GM12891 (cell line): ENCODE results near the gene EFHD1.

ENCODE experiments used
- DNase-seq: peaks from one replicate; pipeline ENCODE4 v3.0.0; 2011; ENCODE audit warnings: low spot score; ENCODE audit not compliant: insufficient read length
- FAIRE-seq: peaks from 2 replicates; lab custom pipeline; 2011; peaks lifted over from hg19 to GRCh38; lab: Jason Lieb, UNC
- PAX5 ChIP-seq: IDR thresholded peaks from 2 replicates; pipeline ENCODE4 v1.6.1; 2011; ENCODE audit warnings: low read length, moderate library complexity, mild to moderate bottlenecking; ENCODE audit not compliant: insufficient read depth, severe bottlenecking
- POLR2A ChIP-seq: IDR thresholded peaks from 2 replicates; pipeline ENCODE4 v1.6.1; 2011; ENCODE audit warnings: low read depth, low read length, control low read depth
- POLR2AphosphoS5 ChIP-seq: IDR thresholded peaks from 2 replicates; pipeline ENCODE4 v1.6.1; 2011; ENCODE audit warnings: low read depth, low read length, control low read depth
- POU2F2 ChIP-seq: IDR thresholded peaks from 2 replicates; pipeline ENCODE4 v1.6.1; 2011; ENCODE audit warnings: low read depth, mild to moderate bottlenecking, control low read depth, low read length, moderate library complexity
- SPI1 ChIP-seq: IDR thresholded peaks from 2 replicates; pipeline ENCODE4 v1.6.1; 2011; ENCODE audit warnings: low read depth, low read length, control low read depth
- TAF1 ChIP-seq: IDR thresholded peaks from 2 replicates; pipeline ENCODE4 v1.6.1; 2011; ENCODE audit warnings: low read depth, low read length, control low read depth

Gene EFHD1

DNA sequence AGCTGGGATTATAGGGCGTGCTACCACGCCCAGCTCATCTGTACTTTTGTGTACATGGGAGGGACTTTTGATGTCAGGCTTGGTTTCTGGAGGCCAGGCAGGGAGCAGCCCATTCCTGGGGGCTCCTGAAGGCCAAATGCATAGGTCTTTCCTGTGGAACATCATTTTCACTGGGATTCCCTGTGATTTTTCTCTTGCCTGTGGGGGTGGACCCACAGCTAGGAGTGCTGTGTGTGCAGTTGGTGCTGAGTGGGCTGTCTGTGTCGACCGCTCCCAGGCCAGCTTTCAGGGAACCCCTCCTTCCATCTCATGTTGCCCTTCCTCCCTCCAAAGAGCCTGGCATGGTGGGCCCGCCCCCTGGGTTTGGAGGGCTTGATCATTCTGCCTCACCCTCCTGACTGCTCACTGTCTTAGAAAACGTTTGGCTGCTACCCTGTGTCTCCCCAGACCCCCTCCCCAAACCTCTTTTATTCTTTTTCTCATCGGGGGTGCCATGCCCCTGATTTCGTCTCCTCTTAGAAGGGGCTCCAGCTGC is 10.5 kb downstream of the EFHD1 start:
- no peak for DNase-seq
- TF ChIP-seq SPI1, result no peak
- no peak for TF ChIP-seq POLR2AphosphoS5
- no peak for TF ChIP-seq POLR2A
- no peak for TF ChIP-seq PAX5
- no peak for TF ChIP-seq POU2F2
- TF ChIP-seq TAF1, result no peak
- FAIRE-seq, result no peak

DNA sequence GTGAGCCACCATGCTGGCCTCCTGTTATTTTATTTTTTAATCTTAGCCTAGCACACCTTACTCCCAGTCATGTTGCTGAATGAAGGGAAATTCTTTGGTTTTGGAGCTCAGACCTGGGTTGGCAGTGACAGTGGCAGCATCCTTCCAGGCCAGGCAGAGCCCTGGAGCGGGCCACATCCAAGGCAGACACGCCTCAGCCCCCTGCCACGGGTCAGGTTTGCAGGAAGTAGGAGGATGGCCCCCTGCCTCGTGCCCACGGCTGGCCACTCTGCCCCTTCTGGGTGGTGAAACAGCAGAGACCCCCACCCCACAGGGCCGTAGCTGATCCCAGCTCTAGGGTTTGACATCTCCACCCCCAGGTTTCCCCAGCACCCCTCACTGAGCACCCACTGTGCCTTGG is 11.7 kb downstream of the EFHD1 start:
- TF ChIP-seq SPI1 (no peak), PAX5 (no peak), POU2F2 (no peak), POLR2A (no peak)
- FAIRE-seq (no peak), DNase-seq (no peak)

GRCh38 chr2:232646726-232647125 is 13.3 kb downstream of the EFHD1 start:
- DNase-seq (no peak), FAIRE-seq (no peak)
- TF ChIP-seq POLR2AphosphoS5, result no peak
- no peak for TF ChIP-seq SPI1
- TF ChIP-seq TAF1, result no peak
- TF ChIP-seq POLR2A, result no peak
- TF ChIP-seq PAX5, result no peak
- no peak for TF ChIP-seq POU2F2

DNA sequence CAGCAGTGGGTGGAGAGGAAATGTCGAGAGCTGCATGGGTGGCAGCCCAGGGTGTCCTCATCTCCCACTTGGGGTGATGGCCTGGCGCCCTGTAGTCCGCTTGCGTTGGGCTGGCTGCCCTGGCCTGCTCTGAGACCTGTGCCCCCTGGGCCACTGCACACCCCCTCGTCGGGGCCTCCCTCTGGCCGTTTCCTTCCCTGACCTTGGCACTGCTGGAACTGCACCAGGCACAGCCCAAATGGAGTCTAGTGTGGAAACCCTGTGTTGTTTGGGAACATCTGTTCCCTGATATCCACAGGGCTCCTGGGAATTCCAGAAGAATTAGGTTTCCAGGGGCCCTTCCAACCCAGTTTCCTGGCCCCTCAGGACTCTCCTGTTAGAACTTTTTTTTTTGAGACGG is 13.9 kb downstream of the EFHD1 start:
- TF ChIP-seq TAF1 (no peak), POU2F2 (no peak), POLR2A (no peak), SPI1 (no peak), PAX5 (no peak), POLR2AphosphoS5 (no peak)
- DNase-seq (no peak), FAIRE-seq (no peak)

DNA sequence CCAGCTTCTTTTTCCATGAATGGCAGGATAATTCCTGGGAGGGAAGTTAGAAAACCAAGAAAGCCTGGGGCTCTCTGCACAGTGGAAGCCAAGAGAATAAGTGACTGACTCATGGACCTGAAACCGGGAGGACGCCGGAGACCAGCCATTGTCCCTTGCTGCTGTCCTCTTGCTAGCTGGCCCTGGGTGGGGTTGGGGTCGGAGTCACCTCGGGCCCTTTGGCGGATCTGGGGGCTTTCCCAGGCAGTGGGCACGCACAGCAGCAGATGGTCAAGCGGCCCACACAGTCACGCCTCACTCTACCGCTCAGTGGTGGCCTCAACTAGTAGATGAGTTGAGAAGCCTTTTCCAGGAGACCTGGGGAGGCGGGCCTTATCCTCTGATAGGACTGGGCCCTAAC is 15.6 kb downstream of the EFHD1 start:
- no peak for TF ChIP-seq POU2F2
- no peak for TF ChIP-seq SPI1
- no peak for TF ChIP-seq TAF1
- TF ChIP-seq POLR2A, result no peak
- no peak for TF ChIP-seq PAX5
- no peak for TF ChIP-seq POLR2AphosphoS5

GRCh38 chr2:232652505-232652851 is 19.1 kb downstream of the EFHD1 start:
- DNase-seq (no peak), FAIRE-seq (no peak)
- TF ChIP-seq POLR2A, result no peak
- TF ChIP-seq SPI1, result no peak
- TF ChIP-seq TAF1, result no peak
- no peak for TF ChIP-seq POU2F2
- TF ChIP-seq POLR2AphosphoS5, result no peak
- TF ChIP-seq PAX5, result no peak

More for the DNA sequence above, 15.6 kb downstream of the EFHD1 start:
- DNase-seq, result no peak
- no peak for FAIRE-seq

- DNase-seq (no peak), FAIRE-seq (no peak)
- TF ChIP-seq POU2F2 (no peak), POLR2A (no peak), PAX5 (no peak), TAF1 (no peak), POLR2AphosphoS5 (no peak), SPI1 (no peak)
Measured at GRCh38 chr2:232653441-232653840, 20.0 kb downstream of the EFHD1 start.

DNA sequence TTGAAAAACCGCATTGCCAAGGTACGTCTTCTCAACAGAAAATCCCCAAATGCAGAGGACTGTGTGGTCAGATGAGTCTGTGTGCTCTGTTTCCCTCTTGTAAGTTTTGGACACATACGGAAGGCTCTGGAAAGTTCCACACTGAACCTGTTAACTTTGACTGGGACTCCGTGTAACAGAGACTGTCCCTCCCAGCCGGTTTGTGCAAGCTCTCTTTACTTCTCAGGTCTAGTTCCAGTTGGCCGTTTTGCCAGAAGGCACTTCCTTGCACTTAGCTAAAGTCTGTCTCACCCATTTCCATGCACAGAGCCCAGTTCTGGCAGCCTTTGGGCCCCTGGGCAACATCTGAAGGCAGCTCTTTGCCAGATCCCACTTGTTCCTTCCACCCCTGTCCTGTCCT is 22.0 kb downstream of the EFHD1 start:
- TF ChIP-seq POLR2A (no peak), TAF1 (no peak), POU2F2 (no peak), SPI1 (no peak), PAX5 (no peak), POLR2AphosphoS5 (no peak)
- FAIRE-seq (no peak), DNase-seq (no peak)

DNA sequence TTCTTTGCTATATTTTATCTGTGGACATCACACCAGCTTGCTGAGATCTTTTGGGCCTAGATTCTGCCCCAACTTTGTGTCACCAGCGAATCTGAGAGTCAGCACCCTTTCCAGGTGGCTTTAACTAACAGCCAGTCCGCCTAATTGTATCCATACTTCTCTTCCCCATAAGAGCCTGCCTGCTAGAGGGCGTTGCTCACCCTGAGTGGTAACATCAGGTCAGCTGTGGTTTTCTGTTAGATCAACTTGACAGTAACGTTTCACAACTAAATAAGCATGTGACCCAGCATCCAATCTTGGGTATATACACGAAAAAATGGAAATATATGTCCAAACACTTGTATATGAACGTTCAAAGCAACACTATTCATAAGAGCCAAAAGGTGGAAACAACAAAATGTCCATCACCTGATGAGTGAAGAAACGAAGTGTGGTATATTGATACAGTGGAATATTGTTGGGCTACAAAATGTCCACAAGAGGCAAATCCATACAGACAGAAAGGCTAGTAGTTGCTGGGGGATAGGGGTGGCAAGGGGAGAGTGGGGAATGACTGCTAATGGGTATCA is 24.9 kb downstream of the EFHD1 start:
- TF ChIP-seq POU2F2, result no peak
- TF ChIP-seq POLR2AphosphoS5, result no peak
- TF ChIP-seq PAX5, result no peak
- FAIRE-seq, result no peak
- DNase-seq, result no peak

DNA sequence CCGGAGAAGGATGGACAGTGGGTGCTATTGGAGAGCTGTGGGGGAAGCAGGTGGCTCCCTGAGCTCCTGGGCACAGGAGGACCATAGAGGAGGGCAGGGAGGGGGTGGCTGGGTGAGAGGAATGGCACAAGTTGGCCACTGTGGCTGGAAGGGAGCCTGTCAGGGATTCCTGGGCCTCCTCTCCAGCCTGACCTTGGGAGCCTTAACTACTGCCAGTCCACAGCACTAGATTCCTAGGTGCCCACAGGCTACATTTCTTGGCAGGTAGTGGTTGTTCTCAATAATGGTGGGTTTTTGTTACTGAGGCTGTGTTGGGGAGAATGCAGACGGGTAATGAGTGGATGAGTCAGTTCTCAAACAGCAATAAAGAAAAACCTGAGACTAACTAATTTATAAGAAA is 26.0 kb downstream of the EFHD1 start:
- no peak for FAIRE-seq
- TF ChIP-seq POLR2AphosphoS5, result no peak
- TF ChIP-seq PAX5, result no peak
- no peak for TF ChIP-seq SPI1
- TF ChIP-seq TAF1, result no peak
- no peak for TF ChIP-seq POLR2A
- TF ChIP-seq POU2F2, result no peak

More for the DNA sequence above, 26.0 kb downstream of the EFHD1 start:
- no peak for DNase-seq
